Measurements from ENCODE around the gene GPR161.

DNA sequence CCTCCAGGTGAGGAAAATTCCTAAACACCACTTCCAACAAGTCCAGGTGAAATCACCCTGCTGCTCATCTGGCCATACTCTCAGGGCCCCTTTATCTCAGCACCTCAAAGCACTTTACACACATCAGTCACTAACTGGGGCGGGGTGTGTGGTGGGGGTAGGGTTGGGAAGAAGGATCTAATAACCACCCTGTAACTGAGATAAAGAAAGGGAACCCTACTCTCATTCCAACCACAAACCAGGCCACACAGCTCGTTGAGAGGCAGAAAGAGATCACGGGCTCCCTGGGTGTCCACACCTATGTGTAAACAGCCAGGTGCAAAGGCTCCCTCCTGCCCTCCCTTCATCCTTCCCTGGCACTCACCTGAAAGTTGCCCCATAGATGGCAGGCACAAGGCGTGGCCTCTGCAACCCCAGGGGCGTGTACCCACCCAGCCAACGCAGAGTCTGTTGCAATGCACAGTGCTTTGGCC lies 20.4 kb downstream of the GPR161 start:
- TF ChIP-seq EZH2 (IDR thresholded peaks at IDR 0.05): no peak
- no peak for TF ChIP-seq POLR2AphosphoS5 (IDR thresholded peaks at IDR 0.05; ENCODE audit: borderline replicate concordance, low read depth, low read length)
- TF ChIP-seq FOXP2 (optimal IDR thresholded peaks at IDR 0.05; ENCODE audit: control extremely low read depth, extremely low read length, insufficient read depth): no peak

All from SK-N-MC (cell line).